ENCODE measurements around the gene CHSY1.

CHSY1 gene

GRCh38 chr15:101187820-101188636 is 63.8 kb downstream of the CHSY1 start:
- no peak for DNase-seq

- DNase-seq: no peak
These were observed 66.1 kb downstream of the CHSY1 start for GRCh38 chr15:101185770-101186169.

GRCh38 chr15:101185336-101185735 is 66.5 kb downstream of the CHSY1 start:
- no peak for DNase-seq

- DNase-seq: no peak
These were observed 67.0 kb downstream of the CHSY1 start for GRCh38 chr15:101184830-101185229.

GRCh38 chr15:101183931-101184305 is 67.9 kb downstream of the CHSY1 start:
- no peak for DNase-seq

GRCh38 chr15:101183226-101183930 is 68.5 kb downstream of the CHSY1 start:
- no peak for DNase-seq

GRCh38 chr15:101182215-101182614 is 69.6 kb downstream of the CHSY1 start:
- no peak for DNase-seq

GRCh38 chr15:101181349-101181748 is 70.5 kb downstream of the CHSY1 start:
- no peak for DNase-seq

GRCh38 chr15:101180620-101181307 is 71.1 kb downstream of the CHSY1 start:
- no peak for DNase-seq

- DNase-seq: peak in 1 of 2 experiments; percentile 36
These were observed 72.3 kb downstream of the CHSY1 start for GRCh38 chr15:101179341-101180153.

GRCh38 chr15:101178931-101179330 is 72.9 kb downstream of the CHSY1 start:
- no peak for DNase-seq

GRCh38 chr15:101178479-101178878 is 73.4 kb downstream of the CHSY1 start:
- no peak for DNase-seq

- DNase-seq: no peak
These were observed 74.0 kb downstream of the CHSY1 start for GRCh38 chr15:101177866-101178265.

- DNase-seq: no peak
These were observed 75.2 kb downstream of the CHSY1 start for GRCh38 chr15:101176625-101177024.

GRCh38 chr15:101175401-101175800 is 76.4 kb downstream of the CHSY1 start:
- DNase-seq: no peak

- DNase-seq: no peak
These were observed 77.5 kb downstream of the CHSY1 start for GRCh38 chr15:101174152-101174920.

- no peak for DNase-seq
These were observed 78.4 kb downstream of the CHSY1 start for GRCh38 chr15:101173233-101174119.

- DNase-seq: no peak
These were observed 79.3 kb downstream of the CHSY1 start for GRCh38 chr15:101172501-101173071.

- DNase-seq: no peak
These were observed 79.9 kb downstream of the CHSY1 start for GRCh38 chr15:101171954-101172353.

- no peak for DNase-seq
These were observed 81.1 kb downstream of the CHSY1 start for GRCh38 chr15:101170568-101171350.
